K562 (cell line): ENCODE results near the gene IGF2BP3. TPM values are rescaled to one million over a fixed set of nuclear protein-coding genes. Genes with fewer than 3 reads are reported as not detected.

Experiments used
- ATAC-seq: fragments of 200-7000 bp; cut with Tn5 transposase; 3 replicates; pipeline ENCODE4 v1.9.1; 2020; ENCODE audit warnings: moderate library complexity
- BruUV-seq: library from RNA; stranded (reverse); fragments of 400-500 nt; replicated peaks from 2 replicates; lab custom pipeline; 2021; lab: Mats Ljungman, UMichigan
- CTCF ChIA-PET: fragments of 300-600 bp; formaldehyde crosslinking; extraction: SDS; loops from one replicate; lab custom pipeline; 2021; ENCODE audit warnings: low intra/inter-chr PET ratio; lab: Yijun Ruan, JAX
- POLR2A ChIA-PET: fragments of 300-600, 350-650 bp; sonication (Branson Sonifier 250); formaldehyde crosslinking; extraction: SDS; loops from one replicate; lab custom pipeline; 2021; ENCODE audit warnings: antibody characterized with exemption, inconsistent platforms; lab: Yijun Ruan, JAX
- DNase-seq, 4 experiments: peaks; one replicate each; pipeline versions ENCODE4 v3.0.0 to v3.0.0-alpha.2; 2011 to 2018; ENCODE audit warnings: low spot score in 3 of 4, mixed read lengths in 3 of 4; ENCODE audit errors: extremely low read depth in 1 of 4
- FAIRE-seq: peaks from 2 replicates; lab custom pipeline; 2011; peaks lifted over from hg19 to GRCh38; lab: Jason Lieb, UNC
- H2AFZ ChIP-seq: 2 replicates; pipeline ENCODE4 v1.6.0; 2011; ENCODE audit warnings: low read depth, low read length, control low read depth, inconsistent platforms
- H3K27ac ChIP-seq: fragments of 200-600 bp; 3 replicates; pipeline ENCODE4 v1.8.0; 2011; ENCODE audit warnings: low read depth, mild to moderate bottlenecking, control low read depth, inconsistent platforms, low read length, moderate library complexity, mixed read lengths; ENCODE audit errors: extremely low read depth
- H3K27me3 ChIP-seq, 2 experiments: fragments of 300-600 bp in 1 of 2; 2 replicates in 1 of 2; 3 replicates in 1 of 2; pipeline versions ENCODE4 v1.6.0 to v1.8.0; 2011; ENCODE audit warnings: inconsistent platforms in 2 of 2, low read length in 2 of 2, mild to moderate bottlenecking in 1 of 2, mixed read lengths in 1 of 2, moderate library complexity in 1 of 2; ENCODE audit not compliant: control insufficient read depth in 2 of 2, insufficient read depth in 2 of 2
- H3K36me3 ChIP-seq: fragments of 300-600 bp; 3 replicates; pipeline ENCODE4 v1.8.0; 2011; ENCODE audit warnings: mild to moderate bottlenecking, low read length, inconsistent platforms; ENCODE audit not compliant: control insufficient read depth, insufficient read depth
- H3K4me1 ChIP-seq, 2 experiments: fragments of 200-600 bp in 1 of 2; replicated peaks in 1 of 2; 2 replicates in 1 of 2; 3 replicates in 1 of 2; pipeline versions ENCODE4 v1.5.1 to v1.8.0; 2011; ENCODE audit warnings: inconsistent platforms in 2 of 2, low read length in 2 of 2, mild to moderate bottlenecking in 1 of 2, mixed read lengths in 1 of 2, moderate library complexity in 1 of 2; ENCODE audit not compliant: control insufficient read depth in 2 of 2, insufficient read depth in 2 of 2
- H3K4me2 ChIP-seq: 2 replicates; pipeline ENCODE4 v1.6.1; 2011; ENCODE audit warnings: low read length, control low read depth, inconsistent platforms, mixed read lengths; ENCODE audit not compliant: insufficient read depth
- H3K4me3 ChIP-seq: fragments of 200-600 bp; sonication (generic), shearing (Covaris generic); 2 replicates; pipeline ENCODE4 v1.5.1; 2016; ENCODE audit warnings: control low read depth, inconsistent platforms
- H3K79me2 ChIP-seq: fragments of 200-600 bp; 3 replicates; pipeline ENCODE4 v1.8.0; 2011; ENCODE audit warnings: low read length, inconsistent platforms; ENCODE audit not compliant: control insufficient read depth, insufficient read depth
- H3K9ac ChIP-seq, 2 experiments: 2 replicates each; pipeline versions ENCODE4 v1.6.0 to v1.6.1; 2011; ENCODE audit warnings: low read depth in 2 of 2, low read length in 2 of 2, control low read depth in 1 of 2, inconsistent platforms in 1 of 2, mild to moderate bottlenecking in 1 of 2, mixed read lengths in 1 of 2; ENCODE audit not compliant: insufficient read depth in 1 of 2
- H3K9me1 ChIP-seq: one replicate; pipeline ENCODE4 v1.6.0; 2011; ENCODE audit warnings: inconsistent platforms, mild to moderate bottlenecking, low read length, moderate library complexity; ENCODE audit not compliant: control insufficient read depth, insufficient read depth
- H3K9me3 ChIP-seq: replicated peaks from 2 replicates; pipeline ENCODE4 v1.5.1; 2011; ENCODE audit warnings: low read depth, low read length, inconsistent platforms; ENCODE audit not compliant: control insufficient read depth, insufficient read depth
- H4K20me1 ChIP-seq: replicated peaks from 2 replicates; pipeline ENCODE4 v1.6.1; 2011; ENCODE audit warnings: low read length, inconsistent platforms, mixed read lengths; ENCODE audit not compliant: control insufficient read depth, insufficient read depth
- ARHGAP35 ChIP-seq: fragments of 450-650 bp; IDR thresholded peaks from 2 replicates; pipeline ENCODE4 v1.6.1; 2018; ENCODE audit not compliant: partially characterized antibody
- CBX1 ChIP-seq: sonication (generic); IDR thresholded peaks from 2 replicates; pipeline ENCODE4 v1.6.1; 2016; ENCODE audit warnings: antibody characterized with exemption, low read depth, mild to moderate bottlenecking
- CEBPZ ChIP-seq: fragments of 150-350 bp; IDR thresholded peaks from 2 replicates; pipeline ENCODE4 v1.6.1; 2014; ENCODE audit warnings: low read depth, mild to moderate bottlenecking, low read length, borderline replicate concordance
- HMBOX1 ChIP-seq: sonication (generic); IDR thresholded peaks from 2 replicates; pipeline ENCODE4 v1.6.1; 2016
- MIER1 ChIP-seq: fragments of 450-650 bp; IDR thresholded peaks from 2 replicates; pipeline ENCODE4 v1.6.1; 2016; ENCODE audit warnings: antibody characterized with exemption, mild to moderate bottlenecking, low read depth
- MLLT1 ChIP-seq, 2 experiments: fragments of 450-650 bp; IDR thresholded peaks; 2 replicates each; pipeline ENCODE4 v1.6.1; 2016
- MTA3 ChIP-seq: fragments of 450-650 bp; formaldehyde crosslinking; IDR thresholded peaks from 2 replicates; pipeline ENCODE4 v1.6.1; 2017; ENCODE audit warnings: mild to moderate bottlenecking, borderline replicate concordance
- NEUROD1 ChIP-seq: fragments of 150-350 bp; IDR thresholded peaks from 2 replicates; pipeline ENCODE4 v1.6.1; 2014; ENCODE audit warnings: borderline replicate concordance, low read length, low read depth; ENCODE audit not compliant: partially characterized antibody
- OTX1 ChIP-seq: fragments of 450-650 bp; formaldehyde crosslinking; IDR thresholded peaks from 2 replicates; pipeline ENCODE4 v1.4.0; 2022; ENCODE audit warnings: mild to moderate bottlenecking
- SMC3 ChIP-seq: conservative IDR thresholded peaks from 2 replicates; pipeline ENCODE4 v1.6.1; 2011; ENCODE audit warnings: low read depth, low read length, improper control_type of control experiment; ENCODE audit not compliant: insufficient read depth
- TCF3 ChIP-seq: sonication (generic); formaldehyde crosslinking; IDR thresholded peaks from 2 replicates; pipeline ENCODE4 v1.4.0; 2020; ENCODE audit warnings: mild to moderate bottlenecking, missing genetic modification reagents
- ZNF277 ChIP-seq: fragments of 250-450 bp; sonication (Bioruptor Pico); IDR thresholded peaks from 2 replicates; pipeline ENCODE4 v1.8.0; 2022; ENCODE audit warnings: inconsistent platforms, mild to moderate bottlenecking, moderate library complexity, borderline replicate concordance
- ZNF280A ChIP-seq: fragments of 450-650 bp; IDR thresholded peaks from 2 replicates; pipeline ENCODE4 v1.6.1; 2018; ENCODE audit warnings: mild to moderate bottlenecking, low read depth; ENCODE audit not compliant: partially characterized antibody
- ZNF695 ChIP-seq: fragments of 450-650 bp; formaldehyde crosslinking; IDR thresholded peaks from 2 replicates; pipeline ENCODE4 v1.4.0; 2020; ENCODE audit warnings: mild to moderate bottlenecking, moderate library complexity
- WGBS: fragments of 100-300 bp; shearing (Covaris generic); methylation state at CpG from one replicate; pipeline ENCODE4 v1.1.6; 2016; ENCODE audit warnings: low coverage, mixed read lengths; ENCODE audit not compliant: insufficient coverage; ENCODE audit errors: missing lambda C conversion rate; 5-methylcytosine and 5-hydroxymethylcytosine counted together
- in situ Hi-C: fragments of 300-500 bp; cut with MboI; formaldehyde crosslinking; loops from 4 replicates; pipeline ENCODE4 v1.15.0; 2018; ENCODE audit warnings: inconsistent platforms, mixed read lengths
- intact Hi-C: fragments of 100-400 bp; cut with micrococcal nuclease; formaldehyde crosslinking; loops from 2 replicates; pipeline ENCODE4 v1.14.2; 2022
- polyA plus RNA-seq, 8 experiments: library from polyadenylated mRNA; depleted of rRNA in 4 of 8; stranded (reverse) in 5 of 8; unstranded in 3 of 8; fragments of >200 nt; fragmentation: Nextera tagmentation in 2 of 8; fragmentation: Illumina TruSeq in 1 of 8; extraction: Ambion mirVana in 2 of 8; extraction: Trizol in 1 of 8; gene quantifications; 2 replicates each; pipeline versions ENCODE4 v1.2.1 to v1.2.3, GENCODE V29; 2011 to 2014; ENCODE audit warnings: inconsistent platforms in 1 of 8, missing spikeins in 1 of 8
- total RNA-seq, 7 experiments: library from RNA; depleted of rRNA in 6 of 7; stranded (reverse); fragments of >200 nt in 6 of 7; fragmentation: Illumina TruSeq in 2 of 7; extraction: Trizol in 2 of 7; gene quantifications; 2 replicates each; pipeline versions ENCODE4 v1.2.1 to v1.2.3, GENCODE V29; 2011 to 2021; ENCODE audit warnings: low replicate concordance in 1 of 7

Gene IGF2BP3
- total and polyA plus RNA-seq, 9 of the 15 experiments (the other 6 are each of a cell fraction or from before 2014, with no cell fraction given): 8.4 to 88.1 (median 61.2) TPM

GRCh38 chr7:23514755-23515154, 44.5 kb upstream of the IGF2BP3 start:
- Histone ChIP-seq H3K9ac (no peak overlapping the region), H2AFZ (no peak overlapping the region), H3K27me3 (no peaks in the 10 kb centered on the region), H3K79me2 (peaks cover 62% of the 10 kb centered on the region), H3K9me3 (no peaks in the 10 kb centered on the region), H3K4me2 (no peak overlapping the region), H3K27ac (no peak overlapping the region), H3K4me3 (no peak overlapping the region), H3K9me1 (no peaks in the 10 kb centered on the region), H3K36me3 (peaks cover 91% of the 10 kb centered on the region), H3K4me1 (no peaks in the 10 kb centered on the region), H4K20me1 (no peaks in the 10 kb centered on the region; the same call in 1 of the 2 replicates)
- BruUV-seq: no TSS peak
- CTCF ChIA-PET: no interaction called here
- POLR2A ChIA-PET: interaction anchor here (0.7 to 1.8 kb wide), 4 partner anchors 10 to 1175 kb away, joined by 3 to 9 read pairs (median 4); no protein-coding TSS in a partner anchor
- ATAC-seq: no peak
- FAIRE-seq: no peak
- intact Hi-C loops (no loop called here), in situ Hi-C loops (no loop called here)
- 97% methylated on average over 2 of the region's 2 CpGs for WGBS
- DNase-seq: no peak
- TF ChIP-seq HMBOX1 (no peak), ARHGAP35 (no peak), ZNF277 (no peak), MTA3 (no peak), OTX1 (CRISPR knock-in tag) (no peak), ZNF695 (CRISPR knock-in tag) (no peak), MIER1 (no peak), ZNF280A (no peak), CBX1 (no peak), NEUROD1 (no peak), TCF3 (no peak), MLLT1 (IDR thresholded peaks at IDR 0.05) (no peak), SMC3 (no peak), CEBPZ (no peak)
